Heart right ventricle (tissue), 16 donors: Measurements from ENCODE around the gene HSPA1L. TPM values are rescaled to one million over a fixed set of nuclear protein-coding genes. Genes with fewer than 3 reads are reported as not detected.

Experiments used
- ATAC-seq, 8 donors: fragments of 200-7000 bp; cut with Tn5 transposase; one replicate each; pipeline ENCODE4 v1.9.1; 2020; ENCODE audit warnings: mild to moderate bottlenecking in 8 of 8, moderate library complexity in 8 of 8, moderate number of reproducible peaks in 1 of 8
- DNase-seq, 2 donors: peaks; one replicate each; pipeline ENCODE4 v3.0.0-alpha.2; 2020
- H3K27ac ChIP-seq, 10 donors: fragments of 200-600 bp; sonication (generic) in 2 of 10; one replicate each; pipeline versions ENCODE4 v1.5.0 to v1.8.0; 2020 to 2022; ENCODE audit warnings: mild to moderate bottlenecking in 3 of 10
- H3K27me3 ChIP-seq, 7 donors: fragments of 200-600 bp; one replicate each; pipeline ENCODE4 v1.8.0; 2021 to 2022; ENCODE audit warnings: mild to moderate bottlenecking in 2 of 7
- H3K36me3 ChIP-seq, 9 donors: fragments of 200-600 bp; sonication (generic) in 1 of 9; one replicate each; pipeline versions ENCODE4 v1.5.0 to v1.8.0; 2020 to 2022; ENCODE audit warnings: mild to moderate bottlenecking in 2 of 9
- H3K4me1 ChIP-seq, 9 donors: fragments of 200-600 bp; sonication (generic) in 1 of 9; one replicate each; pipeline versions ENCODE4 v1.5.0 to v1.8.0; 2020 to 2022; ENCODE audit warnings: mild to moderate bottlenecking in 4 of 9
- H3K4me3 ChIP-seq, 10 donors: fragments of 200-600 bp; sonication (generic) in 2 of 10; one replicate each; pipeline versions ENCODE4 v1.5.0 to v1.8.0; 2020 to 2022; ENCODE audit warnings: mild to moderate bottlenecking in 7 of 10, moderate library complexity in 2 of 10
- H3K9me3 ChIP-seq, 11 donors: fragments of 200-600 bp in 10 of 11; sonication (generic) in 2 of 11; one replicate each; pipeline versions ENCODE4 v1.5.0 to v1.8.0; 2013 to 2022; ENCODE audit warnings: mild to moderate bottlenecking in 2 of 11, control low read depth in 1 of 11, moderate library complexity in 1 of 11
- CTCF ChIP-seq, 9 donors: fragments of 200-600 bp; sonication (generic) in 2 of 9; IDR thresholded peaks; one replicate each; pipeline versions ENCODE4 v1.5.0 to v1.8.0; 2021 to 2022; ENCODE audit warnings: antibody characterized with exemption in 9 of 9, mild to moderate bottlenecking in 5 of 9, moderate library complexity in 1 of 9
- WGBS, 2 donors: extraction: QIAGEN DNeasy Blood & Tissue Kit; methylation state at CpG; one replicate each; pipeline ENCODE4 v1.1.7; 2013; ENCODE audit warnings: inconsistent platforms in 1 of 2; 5-methylcytosine and 5-hydroxymethylcytosine counted together
- intact Hi-C, 10 donors: fragments of 100-400 bp; cut with DNase I; formaldehyde crosslinking; loops; one replicate each; pipeline versions ENCODE4 v1.11.1 to v1.14.2; 2022
- polyA plus RNA-seq, 2 donors: library from polyadenylated mRNA; stranded (reverse); fragments of 200-250 nt; gene quantifications; one replicate each; pipeline ENCODE4 v1.2.3, GENCODE V29; 2013
- total RNA-seq, 10 donors: library from RNA; stranded (reverse); fragmentation: NEBNext Ultra II Directional in 3 of 10; extraction: Animal tissue kit (Norgen Biotek cat#: 25700) in 3 of 10; gene quantifications; one replicate each; pipeline versions ENCODE4 v1.2.1 to v1.2.4, GENCODE V29; 2021 to 2023
- donor health status: Arrhythmogenic right ventricular cardiomyopathy.
- donor health status: ischemic (EF 13 %, LVEDD 7.1; RV severe dilation, severe dysfunction).
- donor health status: healthy with polysubstance abuse.
- donor health status: DM: no; HTN: yes; CAD: no.
- donor health status: DM: no; HTN: no; CAD: no.
- donor health status: ischemic (EF 25% LVEDD 6.9; RV normal size, moderate dysfunction).
- donor health status: ischemic (EF 25% LVEDD 5.7; RV mildly dilated, moderate dysfunction).
- donor health status: healthy.
- donor health status: DM: yes; HTN: yes; CAD: no.
- donor health status: Ischemic cardiomyopathy.
- donor health status: ischemic (EF 35%, LVEDD 5.7; RV mildly dilated, moderate dysfunction).
- donor health status: nonischemic (EF 11% LVEDD 7.7; RV severe dilation, severe dysfunction).
- donor health status: DM: yes; HTN: yes; CAD: no.
- donor health status: PGD.
- donor health status: ischemic (EF 29% LVEDD 5.4; RV normal size, mild dysfunction).
- donor health status: nonischemic (EF 23%, LVEDD 6.1; RV moderate dilation, normal function).

The HSPA1L gene
- total and polyA plus RNA-seq, 12 donors, result 0.80 to 2.9 (median 1.8) TPM

DNA sequence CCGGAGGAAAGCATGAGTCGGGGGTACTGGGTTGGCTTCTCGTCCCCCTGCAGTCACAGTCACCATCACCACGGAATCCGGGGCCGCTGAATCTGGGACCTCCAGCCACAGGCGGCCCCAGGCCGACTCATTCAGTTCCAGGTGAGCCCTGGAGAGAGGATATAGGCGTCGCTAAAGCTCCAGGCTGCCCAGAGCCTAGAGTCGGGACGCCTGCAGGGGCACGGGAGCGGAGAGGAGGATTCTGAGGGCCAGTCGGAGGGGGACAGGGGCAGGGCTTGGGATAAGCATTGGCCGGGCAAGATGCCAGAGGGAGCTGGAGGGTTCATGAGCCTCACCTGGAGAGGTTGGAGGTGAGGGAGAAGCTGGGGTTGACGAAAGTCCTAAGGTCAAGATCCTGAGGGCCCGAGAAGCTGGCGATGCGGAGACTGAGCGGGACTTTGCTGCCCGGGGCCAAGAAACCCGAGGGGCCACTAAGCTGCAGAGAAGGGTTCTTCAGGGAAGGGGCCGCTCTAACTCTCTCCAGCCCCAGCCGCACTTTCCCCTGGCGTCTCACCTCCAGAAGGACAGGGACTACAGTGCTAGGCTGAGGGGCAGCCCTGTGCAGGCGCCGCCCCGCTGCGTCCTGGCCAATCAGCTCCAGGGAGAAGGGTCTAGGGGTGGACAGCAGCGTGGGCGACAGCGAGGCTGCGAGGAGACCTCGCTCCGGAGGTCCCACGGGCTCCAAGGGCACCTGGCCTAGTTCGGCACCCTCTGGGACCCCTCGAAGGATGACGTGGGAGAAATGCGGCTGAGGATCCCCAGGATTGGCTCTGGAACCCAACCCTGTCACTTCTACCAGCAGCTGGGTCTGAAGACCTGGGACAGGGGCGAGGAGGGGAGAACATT is 48.9 kb downstream of the HSPA1L start:
- no peak for TF ChIP-seq CTCF (IDR thresholded peaks at IDR 0.05)
- DNase-seq (no peak), ATAC-seq (peak in 3 of 8 donors; percentile 30 to 48 (median 47))
- Histone ChIP-seq H3K27ac (no peak overlapping the region), H3K36me3 (peaks cover 0 to 12% (median 0%) of the 10 kb centered on the region in 9 donors), H3K4me1 (peaks cover 0 to 26% (median 12%) of the 10 kb centered on the region in 9 donors), H3K27me3 (no peaks in the 10 kb centered on the region), H3K9me3 (no peaks in the 10 kb centered on the region), H3K4me3 (peak overlapping the region in 6 of 10 donors; percentile 3 to 43 (median 24))
- intact Hi-C loops, result loop anchor here in 4 of 10 donors (5.0 to 10.0 kb wide), 3 partner anchors 39 to 84 kb away; partner anchors contain the start of genes DDAH2 (in 3 of the 4) and LY6G5C (in 2 of the 4)
- 56% methylated on average over 42 of the region's 42 CpGs for WGBS, 2 donors

DNA sequence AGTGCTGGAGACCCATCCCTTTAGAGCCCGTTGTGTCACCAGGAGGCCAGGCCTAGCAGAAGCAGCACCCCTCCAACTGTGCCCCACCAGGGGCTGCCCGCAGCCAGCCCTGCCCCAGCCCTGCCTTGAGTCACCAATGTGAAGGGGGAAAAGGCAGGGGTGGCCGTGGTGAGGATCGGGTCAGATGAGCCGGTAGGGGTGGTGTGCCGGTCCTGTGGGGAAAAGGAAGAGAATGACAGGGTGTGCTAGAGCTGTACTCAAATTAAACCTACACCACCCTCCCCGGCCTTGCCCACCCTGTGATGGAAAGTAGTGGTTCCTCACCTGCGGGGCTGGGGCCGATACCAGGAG is 49.5 kb downstream of the HSPA1L start:
- no peak for TF ChIP-seq CTCF (IDR thresholded peaks at IDR 0.05)
- intact Hi-C loops, result loop anchor here in 4 of 10 donors (5.0 to 10.0 kb wide), 3 partner anchors 38 to 83 kb away; partner anchors contain the start of genes DDAH2 (in 3 of the 4) and LY6G5C (in 2 of the 4)
- DNase-seq (no peak), ATAC-seq (no peak)
- Histone ChIP-seq H3K27ac (no peak overlapping the region), H3K9me3 (no peaks in the 10 kb centered on the region), H3K4me1 (peaks cover 0 to 26% (median 12%) of the 10 kb centered on the region in 9 donors), H3K36me3 (peaks cover 0 to 12% (median 0%) of the 10 kb centered on the region in 9 donors), H3K27me3 (no peaks in the 10 kb centered on the region), H3K4me3 (no peak overlapping the region)
- WGBS, 2 donors, result 89 to 92% methylated on average over 9 of the region's 9 CpGs

DNA sequence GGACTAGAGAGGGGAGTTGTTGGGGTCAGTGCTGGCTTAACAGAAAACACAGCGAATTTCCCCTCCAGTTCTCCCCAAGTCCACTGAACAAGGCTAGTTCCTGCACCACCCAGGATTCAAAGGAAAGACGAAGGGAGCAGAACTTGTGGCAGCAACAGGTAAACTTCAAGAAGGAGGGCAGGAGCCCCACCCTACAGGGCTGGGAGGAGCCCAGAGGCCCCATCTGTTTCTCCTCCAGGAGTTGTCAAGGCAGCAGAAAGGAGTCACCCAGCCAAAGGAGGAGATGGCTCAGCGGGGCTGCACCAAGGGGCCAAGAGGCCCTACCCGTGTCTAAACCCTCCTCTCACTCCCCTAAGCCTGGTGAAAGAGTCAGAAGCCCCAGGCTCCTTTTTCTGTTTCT is 50.9 kb downstream of the HSPA1L start:
- Histone ChIP-seq H3K27me3 (no peaks in the 10 kb centered on the region), H3K27ac (no peak overlapping the region), H3K4me3 (no peak overlapping the region), H3K4me1 (peaks cover 0 to 23% (median 12%) of the 10 kb centered on the region in 9 donors), H3K9me3 (no peaks in the 10 kb centered on the region), H3K36me3 (peaks cover 0 to 14% (median 0%) of the 10 kb centered on the region in 9 donors)
- intact Hi-C loops, result loop anchor here in 1 of 10 donors (10.0 kb wide), 1 partner anchor 79 kb away; the partner anchor contains the start of gene LY6G5C
- ATAC-seq, result no peak
- TF ChIP-seq CTCF (IDR thresholded peaks at IDR 0.05), result no peak
- WGBS, 2 donors, result 87 to 93% methylated on average over 4 of the region's 4 CpGs
- DNase-seq, result no peak

- intact Hi-C loops, result loop anchor here in 1 of 10 donors (10.0 kb wide), 1 partner anchor 79 kb away; the partner anchor contains the start of gene LY6G5C
- H3K9me3 ChIP-seq, result no peaks in the 10 kb centered on the region
- ATAC-seq (peak; percentile 47 to 80 (median 66)), DNase-seq (peak in 1 of 2 donors; percentile 34)
- H3K27ac ChIP-seq, result peak overlapping the region in 1 of 10 donors; percentile 31
- TF ChIP-seq CTCF (IDR thresholded peaks at IDR 0.05), result peak in 1 of 9 donors; percentile 11
- no peaks in the 10 kb centered on the region for H3K27me3 ChIP-seq
- H3K4me3 ChIP-seq, result no peak overlapping the region
- peaks cover 0 to 23% (median 12%) of the 10 kb centered on the region in 9 donors for H3K4me1 ChIP-seq
- WGBS, 2 donors, result 4 to 10% methylated on average over 1 of the region's 1 CpG
- H3K36me3 ChIP-seq, result peaks cover 0 to 17% (median 0%) of the 10 kb centered on the region in 9 donors
Measured at GRCh38 chr6:31763619-31763940, 51.5 kb downstream of the HSPA1L start.
